ENCODE data around the gene EID3. TPM values are rescaled to one million over a fixed set of nuclear protein-coding genes. Genes with fewer than 3 reads are reported as not detected.

Gene EID3
- total RNA-seq, 1 donor from 2014 or later = 9.1 TPM

DNA sequence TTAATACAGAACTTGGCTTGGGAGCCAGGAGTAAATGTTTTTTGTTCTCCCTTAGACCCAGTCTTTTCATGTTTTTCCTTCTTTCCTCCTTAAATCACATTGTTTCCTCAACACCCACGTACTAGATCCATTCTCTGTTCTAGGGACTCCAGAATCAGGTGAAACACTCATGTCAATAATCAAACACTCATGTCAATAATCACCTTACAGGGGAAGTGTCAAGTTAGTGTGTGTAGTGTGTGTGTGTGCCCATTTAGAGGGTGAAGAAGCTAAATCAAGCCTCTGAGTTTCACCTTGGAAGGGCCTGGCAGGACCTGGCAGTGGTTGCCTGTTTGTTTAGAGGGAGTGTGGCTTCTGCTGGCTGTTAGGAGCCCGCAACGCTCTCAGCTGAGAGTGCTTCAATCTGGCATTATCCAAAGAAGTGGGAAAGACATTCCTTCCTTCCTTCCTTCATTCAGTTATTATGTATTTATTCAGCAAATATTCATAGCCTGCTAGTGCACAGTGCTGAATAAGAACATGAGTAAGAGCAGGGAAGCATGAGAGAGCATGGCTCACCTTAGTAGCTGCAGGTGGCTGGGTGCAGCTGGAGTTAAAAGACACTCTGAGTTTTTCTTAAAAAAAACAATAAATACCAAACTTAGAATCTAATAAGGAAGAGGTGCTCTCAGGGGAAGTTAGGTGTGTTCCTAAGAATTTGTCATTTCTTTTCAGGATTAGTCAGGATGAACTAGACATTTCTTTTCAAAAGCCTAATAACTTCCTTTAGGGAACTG lies 17.6 kb upstream of the EID3 start:
- Histone ChIP-seq H3K4me3 (peak overlapping the region in 1 of 2 donors; percentile 65), H3K36me3 (peaks cover 0 to 7% of the 10 kb centered on the region in 2 donors), H3K27ac (peak overlapping the region; percentile 84), H3K9me3 (no peaks in the 10 kb centered on the region), H3K27me3 (no peaks in the 10 kb centered on the region), H3K4me1 (peaks cover 29% of the 10 kb centered on the region)
- DNase-seq (ENCODE audit: extremely low spot score in 2 of 2) = no peak
- intact Hi-C loops (cut with DNase I) = no loop called here
- TF ChIP-seq POLR2AphosphoS5 (IDR thresholded peaks at IDR 0.05; ENCODE audit: insufficient read depth in 1 of 2, low read depth in 1 of 2) (no peak), CTCF (IDR thresholded peaks at IDR 0.05) (no peak), POLR2A (IDR thresholded peaks at IDR 0.05) (no peak)

DNA sequence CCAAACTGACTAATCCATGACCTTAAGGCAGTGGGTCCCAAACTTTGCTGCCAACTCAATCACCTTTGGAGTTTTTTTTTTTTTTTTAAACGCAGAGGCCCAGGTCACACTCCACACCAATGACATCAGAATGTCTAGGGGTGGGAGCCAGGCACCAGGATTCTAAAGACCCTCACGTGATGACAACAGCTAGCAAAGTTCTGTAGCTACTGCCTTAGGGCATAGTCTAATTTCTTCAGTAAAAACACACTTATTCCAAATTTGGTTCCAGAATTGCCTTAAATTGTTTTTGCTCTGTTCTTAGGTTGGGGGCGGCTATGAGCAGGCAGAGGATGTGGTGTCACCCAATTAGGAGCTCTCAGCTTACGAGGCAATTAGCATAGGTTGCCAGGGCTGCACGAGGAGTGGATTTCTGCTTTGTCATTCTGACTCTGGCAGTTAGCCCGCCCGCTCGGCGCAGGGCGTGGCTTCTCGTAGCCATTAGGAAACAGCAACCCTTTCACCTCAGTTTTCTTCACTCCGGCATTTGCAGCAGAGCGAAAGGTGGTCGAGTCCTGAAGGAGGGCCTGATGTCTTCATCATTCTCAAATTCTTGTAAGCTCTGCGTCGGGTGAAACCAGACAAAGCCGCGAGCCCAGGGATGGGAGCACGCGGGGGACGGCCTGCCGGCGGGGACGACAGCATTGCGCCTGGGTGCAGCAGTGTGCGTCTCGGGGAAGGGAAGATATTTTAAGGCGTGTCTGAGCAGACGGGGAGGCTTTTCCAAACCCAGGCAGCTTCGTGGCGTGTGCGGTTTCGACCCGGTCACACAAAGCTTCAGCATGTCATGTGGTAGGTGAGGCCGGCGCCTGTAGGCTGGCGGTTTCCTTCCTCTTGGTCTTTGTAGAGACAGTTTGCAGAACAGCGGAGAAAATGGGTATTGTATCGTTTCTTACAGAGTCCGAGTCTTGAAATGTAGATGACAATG lies 16.7 kb upstream of the EID3 start:
- Histone ChIP-seq H3K4me3 (peak overlapping the region; percentile 65 to 66), H3K27ac (peak overlapping the region; percentile 84), H3K27me3 (no peaks in the 10 kb centered on the region), H3K4me1 (peaks cover 34% of the 10 kb centered on the region), H3K9me3 (no peaks in the 10 kb centered on the region), H3K36me3 (peaks cover 0 to 15% of the 10 kb centered on the region in 2 donors)
- TF ChIP-seq POLR2A (IDR thresholded peaks at IDR 0.05) (peak in 1 of 2 donors; percentile 19), POLR2AphosphoS5 (IDR thresholded peaks at IDR 0.05; ENCODE audit: insufficient read depth in 1 of 2, low read depth in 1 of 2) (peak; percentile 79 to 98), CTCF (IDR thresholded peaks at IDR 0.05) (no peak)
- intact Hi-C loops (cut with DNase I) = no loop called here
- DNase-seq (ENCODE audit: extremely low spot score in 2 of 2) = peak in 1 of 2 donors; percentile 97

- DNase-seq (ENCODE audit: extremely low spot score in 2 of 2) = peak in 1 of 2 donors; percentile 92
- Histone ChIP-seq H3K27ac (peak overlapping the region; percentile 84), H3K27me3 (no peaks in the 10 kb centered on the region), H3K4me3 (peak overlapping the region; percentile 65 to 66), H3K4me1 (peaks cover 35% of the 10 kb centered on the region), H3K36me3 (peaks cover 0 to 32% of the 10 kb centered on the region in 2 donors), H3K9me3 (no peaks in the 10 kb centered on the region)
- intact Hi-C loops (cut with DNase I) = no loop called here
- TF ChIP-seq POLR2AphosphoS5 (IDR thresholded peaks at IDR 0.05; ENCODE audit: insufficient read depth in 1 of 2, low read depth in 1 of 2) (peak; percentile 87 to 91), CTCF (IDR thresholded peaks at IDR 0.05) (no peak), POLR2A (IDR thresholded peaks at IDR 0.05) (peak in 1 of 2 donors; percentile 61)
Measured at GRCh38 chr12:104288635-104289274, 14.8 kb upstream of the EID3 start.

DNA sequence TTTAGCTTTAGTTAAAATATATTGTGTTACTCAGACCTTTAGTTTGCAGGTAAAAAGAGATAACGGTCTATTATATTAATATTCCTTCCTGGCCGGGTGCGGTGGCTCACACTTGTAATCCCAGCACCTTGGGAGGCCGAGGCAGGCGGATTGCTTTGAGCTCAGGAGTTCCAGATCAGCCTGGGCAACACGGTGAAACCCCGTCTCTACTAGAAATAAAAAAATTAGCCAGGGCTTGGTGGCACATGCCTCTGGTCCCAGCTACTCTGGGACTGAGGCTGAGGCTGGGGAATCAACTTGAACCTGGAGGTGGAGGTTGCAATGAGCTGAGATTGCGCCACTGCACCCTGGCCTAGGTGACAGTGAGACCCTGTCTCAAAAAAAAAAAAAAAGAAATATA lies 13.2 kb upstream of the EID3 start:
- peaks cover 0 to 32% of the 10 kb centered on the region in 2 donors for H3K36me3 ChIP-seq
- no peak for TF ChIP-seq CTCF (IDR thresholded peaks at IDR 0.05)
- no peaks in the 10 kb centered on the region for H3K9me3 ChIP-seq
- H3K27ac ChIP-seq = no peak overlapping the region
- no peak overlapping the region for H3K4me3 ChIP-seq
- intact Hi-C loops (cut with DNase I) = no loop called here
- peaks cover 46% of the 10 kb centered on the region for H3K4me1 ChIP-seq
- H3K27me3 ChIP-seq = no peaks in the 10 kb centered on the region
- no peak for DNase-seq (ENCODE audit: extremely low spot score in 2 of 2)
